T-helper 2 cell treated with Interferon-gamma antibody and Interleukin-4, amounts not matched to agents 5 μg/mL and 100 μg/mL, for 36 hours (primary cell): ENCODE data around the gene CAPZB.
A peak's percentile ranks its signal among the peaks of the same experiment; 100 is the strongest.

Source experiments
- DNase-seq: peaks from one replicate; pipeline ENCODE4 v3.0.0; 2021; ENCODE audit warnings: low spot score
- H3K27ac Mint-ChIP-seq: one replicate; pipeline ENCODE4 v1.8.0; 2021; ENCODE audit warnings: mild to moderate bottlenecking, mixed read lengths
- H3K27me3 Mint-ChIP-seq: one replicate; pipeline ENCODE4 v1.8.0; 2021; ENCODE audit warnings: low read depth, mixed read lengths
- H3K36me3 Mint-ChIP-seq: one replicate; pipeline ENCODE4 v1.8.0; 2021; ENCODE audit warnings: low read depth, mixed read lengths
- H3K4me1 Mint-ChIP-seq: one replicate; pipeline ENCODE4 v1.8.0; 2021; ENCODE audit warnings: low read depth, mixed read lengths
- H3K4me3 Mint-ChIP-seq: one replicate; pipeline ENCODE4 v1.8.0; 2022; ENCODE audit warnings: mild to moderate bottlenecking, moderate library complexity, mixed read lengths
- H3K9me3 Mint-ChIP-seq: one replicate; pipeline ENCODE4 v1.8.0; 2021; ENCODE audit warnings: mixed read lengths

CAPZB gene

DNA sequence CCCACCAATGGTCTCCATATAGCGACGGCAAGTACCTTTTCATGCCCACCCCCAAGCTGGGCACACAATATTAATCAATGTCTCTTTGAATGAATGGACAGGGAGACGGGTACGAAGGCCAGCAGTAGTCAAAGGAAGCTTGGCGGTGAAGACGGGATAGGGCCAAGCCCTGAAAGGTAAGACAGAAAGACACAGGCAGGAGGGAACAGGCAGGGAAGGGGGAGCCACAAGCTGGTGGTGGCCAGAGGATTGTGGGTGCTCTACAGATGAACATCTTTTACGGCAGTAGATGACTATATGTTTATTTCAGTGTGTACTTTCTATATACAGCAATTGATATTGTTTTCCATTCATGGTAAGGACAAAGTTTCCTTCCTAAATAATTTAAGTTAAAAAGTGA is 16.3 kb downstream of the CAPZB start:
- Mint-ChIP-seq H3K4me3 (peak overlapping the region; percentile 76), H3K27me3 (no peaks in the 10 kb centered on the region), H3K27ac (peak overlapping the region; percentile 92), H3K36me3 (peaks cover 60% of the 10 kb centered on the region), H3K9me3 (no peaks in the 10 kb centered on the region), H3K4me1 (peaks cover 79% of the 10 kb centered on the region)
- DNase-seq = no peak

DNA sequence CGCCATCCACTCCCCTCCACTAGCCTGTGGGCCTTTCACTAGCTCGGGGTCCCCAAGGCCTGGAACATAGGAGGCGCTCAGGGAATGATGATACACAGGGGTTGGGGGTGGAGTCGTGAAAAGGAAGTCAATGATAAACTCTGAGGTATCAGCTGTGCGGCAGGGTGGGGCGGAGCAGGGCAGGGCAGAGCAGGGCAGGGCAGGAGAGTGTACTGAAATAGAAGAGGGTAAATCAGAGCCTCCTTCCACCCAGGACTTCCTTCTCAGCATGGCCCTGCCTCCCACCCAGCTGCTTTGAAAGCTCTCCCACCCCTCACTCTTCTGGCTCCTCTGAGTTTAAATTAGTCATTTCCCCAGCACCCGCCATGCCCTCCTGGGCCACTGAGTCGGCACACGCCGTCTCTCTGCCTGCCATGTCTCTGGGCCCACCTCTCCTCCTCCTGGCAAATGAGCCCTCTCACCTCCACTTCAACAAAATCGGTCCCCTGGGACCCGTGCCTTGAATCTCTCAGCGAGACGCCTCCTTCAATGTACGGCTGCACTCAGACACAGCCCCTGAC is 16.9 kb downstream of the CAPZB start:
- Mint-ChIP-seq H3K36me3 (peaks cover 62% of the 10 kb centered on the region), H3K27me3 (no peaks in the 10 kb centered on the region), H3K27ac (peak overlapping the region; percentile 92), H3K9me3 (no peaks in the 10 kb centered on the region), H3K4me1 (peaks cover 83% of the 10 kb centered on the region), H3K4me3 (peak overlapping the region; percentile 76)
- peak; percentile 55 for DNase-seq

DNA sequence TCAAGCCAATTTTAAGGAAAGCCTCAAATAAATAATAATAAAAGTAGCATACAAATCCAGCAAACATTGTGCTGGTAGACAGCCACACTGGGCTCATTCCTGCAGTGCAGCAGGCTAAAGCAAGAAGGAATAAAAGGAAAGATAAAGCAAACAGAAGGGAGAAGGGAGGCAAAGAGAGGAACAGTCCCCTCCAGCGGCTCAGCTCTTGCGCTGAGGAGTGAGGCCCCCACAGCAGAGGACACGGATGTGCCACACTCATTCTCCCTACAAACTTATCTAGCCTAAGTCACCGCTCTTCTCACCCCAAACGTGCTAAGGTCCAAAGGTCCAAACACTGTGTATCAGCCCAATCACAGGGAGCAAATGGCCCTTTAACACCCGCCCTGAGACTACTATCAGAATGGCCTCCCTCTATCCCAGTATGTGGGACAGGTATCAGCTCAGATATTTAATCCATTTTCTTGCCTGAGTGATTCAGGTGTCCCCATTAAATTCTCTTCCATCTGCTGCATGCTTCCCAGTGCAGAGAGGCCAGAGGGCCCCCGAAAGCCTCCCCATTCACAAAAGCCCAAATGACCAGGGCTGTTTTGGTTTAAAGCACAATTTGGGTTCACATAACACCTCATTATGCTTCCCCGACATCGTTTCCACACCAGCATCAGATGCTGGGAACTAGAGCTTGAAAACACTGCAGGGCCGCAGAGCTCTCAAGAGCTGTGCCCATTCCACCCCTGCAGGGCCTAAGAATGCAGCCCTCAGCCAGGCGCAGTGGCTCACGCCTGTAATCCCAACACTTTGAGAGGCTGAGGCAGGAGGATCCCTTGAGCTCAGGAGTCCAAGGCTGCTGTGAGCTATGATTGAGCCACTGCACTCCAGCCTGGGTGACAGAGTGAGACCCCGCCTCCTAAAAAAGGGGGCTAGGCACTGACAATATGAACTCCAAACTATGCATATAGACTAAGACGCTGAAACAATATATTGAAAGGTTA is 17.8 kb downstream of the CAPZB start:
- Mint-ChIP-seq H3K27me3 (no peaks in the 10 kb centered on the region), H3K4me3 (peak overlapping the region; percentile 76), H3K27ac (peak overlapping the region; percentile 92), H3K9me3 (no peaks in the 10 kb centered on the region), H3K4me1 (peaks cover 87% of the 10 kb centered on the region), H3K36me3 (peaks cover 59% of the 10 kb centered on the region)
- DNase-seq = no peak

DNA sequence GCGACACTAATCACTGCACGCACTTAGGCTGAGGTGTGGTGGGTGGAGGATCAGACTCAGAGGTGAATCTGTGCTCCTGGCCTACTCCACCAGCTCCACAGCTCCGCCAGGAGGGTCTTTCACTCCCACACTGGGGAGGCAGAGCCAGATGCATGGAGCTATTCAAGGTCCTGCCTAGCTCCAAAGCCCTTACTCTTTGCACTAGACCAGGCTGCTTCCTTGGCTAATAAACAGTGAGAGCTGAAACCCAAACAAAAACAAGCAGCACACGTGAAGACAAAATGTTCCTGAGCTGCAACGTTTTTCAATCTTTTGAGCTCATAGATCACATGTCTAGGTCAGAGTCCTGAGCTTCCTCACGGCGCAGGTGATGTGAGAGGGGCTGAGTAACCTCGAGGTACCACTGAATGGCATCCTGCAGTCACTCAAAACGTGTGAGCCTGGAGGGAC is 19.2 kb downstream of the CAPZB start:
- H3K9me3 Mint-ChIP-seq = no peaks in the 10 kb centered on the region
- peak overlapping the region; percentile 67 for H3K27ac Mint-ChIP-seq
- no peaks in the 10 kb centered on the region for H3K27me3 Mint-ChIP-seq
- peaks cover 87% of the 10 kb centered on the region for H3K4me1 Mint-ChIP-seq
- H3K36me3 Mint-ChIP-seq = peaks cover 49% of the 10 kb centered on the region
- no peak for DNase-seq
- peak overlapping the region; percentile 4 for H3K4me3 Mint-ChIP-seq

DNA sequence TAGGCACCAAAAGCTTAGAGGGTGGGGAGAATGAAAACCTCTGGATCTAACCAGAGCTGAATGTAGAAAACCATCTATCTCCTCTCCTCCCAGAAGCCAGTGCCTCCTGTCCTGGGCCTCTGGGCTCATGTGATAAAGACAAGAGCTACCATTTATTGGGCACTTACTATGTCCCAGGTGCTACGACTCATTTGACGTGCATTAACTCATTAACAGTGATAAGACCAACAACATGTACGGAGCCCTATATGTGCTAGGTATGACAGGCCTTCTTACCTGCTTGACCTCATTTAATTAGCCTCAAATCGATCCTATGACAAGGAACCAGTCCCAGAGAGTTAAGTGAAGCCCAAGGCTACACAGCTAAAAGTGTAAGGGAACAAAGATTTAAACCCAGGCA is 19.7 kb downstream of the CAPZB start:
- Mint-ChIP-seq H3K4me3 (no peak overlapping the region), H3K4me1 (peaks cover 86% of the 10 kb centered on the region), H3K27ac (peak overlapping the region; percentile 76), H3K27me3 (no peaks in the 10 kb centered on the region), H3K9me3 (no peaks in the 10 kb centered on the region), H3K36me3 (peaks cover 51% of the 10 kb centered on the region)
- no peak for DNase-seq

DNA sequence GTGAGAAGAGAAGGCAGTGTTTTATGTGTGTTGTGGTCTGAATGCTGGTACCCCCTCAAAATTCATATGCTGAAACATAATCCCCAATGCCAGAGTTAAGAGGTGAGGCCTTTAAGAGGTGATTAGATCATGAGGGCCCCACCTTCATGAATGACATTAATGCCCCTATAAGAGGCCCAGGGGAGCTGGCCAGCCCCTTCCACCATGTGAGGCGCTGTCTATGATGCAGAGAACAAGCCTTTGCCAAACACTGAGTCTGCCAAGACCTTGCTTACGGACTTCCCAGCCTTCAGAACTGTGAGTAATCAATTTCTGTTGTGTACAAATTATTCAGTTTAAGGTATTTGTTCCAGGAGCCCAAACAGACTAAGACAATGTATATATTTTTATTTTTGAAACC is 20.2 kb downstream of the CAPZB start:
- Mint-ChIP-seq H3K36me3 (peaks cover 47% of the 10 kb centered on the region), H3K27me3 (no peaks in the 10 kb centered on the region), H3K4me1 (peaks cover 81% of the 10 kb centered on the region), H3K9me3 (no peaks in the 10 kb centered on the region), H3K27ac (peak overlapping the region; percentile 76), H3K4me3 (peak overlapping the region; percentile 56)
- no peak for DNase-seq

DNA sequence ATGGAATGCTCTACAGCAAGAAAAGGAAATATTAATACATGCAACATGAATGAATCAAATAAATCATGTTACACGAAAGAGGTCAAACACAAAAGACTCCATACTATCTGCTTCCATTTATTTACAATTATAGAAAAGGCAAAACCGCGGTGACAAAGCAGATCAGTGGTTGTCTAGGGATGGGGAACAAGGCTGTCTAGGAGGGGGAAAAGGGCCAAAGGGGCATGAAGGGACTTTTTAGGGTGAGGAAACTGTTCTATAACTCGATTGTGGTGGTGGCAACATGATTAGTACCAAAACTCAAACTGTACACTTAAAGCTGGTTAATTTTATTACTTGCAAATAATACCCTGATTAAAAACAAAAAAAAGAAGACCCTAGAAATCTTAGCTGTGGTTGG is 20.6 kb downstream of the CAPZB start:
- H3K36me3 Mint-ChIP-seq = peaks cover 46% of the 10 kb centered on the region
- peaks cover 82% of the 10 kb centered on the region for H3K4me1 Mint-ChIP-seq
- no peak for DNase-seq
- H3K27ac Mint-ChIP-seq = peak overlapping the region; percentile 76
- H3K9me3 Mint-ChIP-seq = no peaks in the 10 kb centered on the region
- H3K27me3 Mint-ChIP-seq = no peaks in the 10 kb centered on the region
- peak overlapping the region; percentile 56 for H3K4me3 Mint-ChIP-seq

DNA sequence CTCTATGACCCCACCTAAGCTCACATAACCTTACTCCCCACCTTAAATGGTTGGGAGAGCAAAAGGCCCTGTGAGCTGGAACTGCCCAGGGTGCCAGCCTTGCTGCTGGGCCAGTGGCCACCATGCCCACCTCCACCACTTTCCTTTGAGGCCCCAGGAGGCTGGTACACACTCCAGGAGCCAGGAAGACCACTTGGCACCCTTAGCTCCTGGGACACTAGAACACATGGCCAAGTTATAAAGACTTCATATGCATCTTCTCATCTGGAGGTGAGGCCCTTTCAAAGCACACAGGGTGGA is 21.9 kb downstream of the CAPZB start:
- no peak for DNase-seq
- Mint-ChIP-seq H3K27ac (peak overlapping the region; percentile 94), H3K27me3 (no peaks in the 10 kb centered on the region), H3K36me3 (peaks cover 50% of the 10 kb centered on the region), H3K4me1 (peaks cover 82% of the 10 kb centered on the region), H3K4me3 (peak overlapping the region; percentile 82), H3K9me3 (no peaks in the 10 kb centered on the region)

DNA sequence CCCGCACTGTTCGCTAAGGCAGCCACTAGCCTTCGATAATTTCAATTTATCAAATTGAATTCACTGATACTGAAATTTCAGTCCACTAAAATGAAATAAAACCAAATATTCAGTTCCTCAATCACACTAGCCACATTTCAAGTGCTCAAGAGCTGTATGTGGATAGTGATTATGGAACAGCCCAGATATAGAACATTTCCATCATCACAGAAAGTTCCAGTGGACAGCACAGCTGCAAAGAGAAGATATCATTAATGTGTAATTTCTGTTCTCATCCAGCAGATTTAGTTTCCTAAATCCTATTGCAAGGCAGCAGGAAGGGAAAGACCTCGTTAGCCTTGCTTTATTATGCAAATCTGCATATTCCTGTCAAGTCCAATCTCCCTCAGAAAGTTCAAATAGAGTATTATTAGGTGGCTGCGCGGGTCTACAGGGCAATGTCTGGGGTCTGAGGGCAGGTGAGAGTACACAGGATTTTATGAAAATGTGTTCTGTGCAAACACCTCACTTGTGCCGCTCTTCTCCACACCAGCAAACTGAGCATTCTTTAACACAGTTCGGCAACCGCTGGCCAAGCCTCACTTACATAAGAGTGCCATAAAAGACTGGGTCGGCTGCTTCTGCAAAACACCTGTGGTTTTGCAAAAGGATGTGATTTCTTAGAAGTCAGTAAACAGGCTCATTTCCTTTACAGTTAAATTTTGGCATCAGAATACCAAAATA is 22.4 kb downstream of the CAPZB start:
- H3K27me3 Mint-ChIP-seq = no peaks in the 10 kb centered on the region
- peaks cover 78% of the 10 kb centered on the region for H3K4me1 Mint-ChIP-seq
- no peaks in the 10 kb centered on the region for H3K9me3 Mint-ChIP-seq
- H3K36me3 Mint-ChIP-seq = peaks cover 47% of the 10 kb centered on the region
- H3K27ac Mint-ChIP-seq = peak overlapping the region; percentile 94
- DNase-seq = peak; percentile 51
- peak overlapping the region; percentile 82 for H3K4me3 Mint-ChIP-seq

DNA sequence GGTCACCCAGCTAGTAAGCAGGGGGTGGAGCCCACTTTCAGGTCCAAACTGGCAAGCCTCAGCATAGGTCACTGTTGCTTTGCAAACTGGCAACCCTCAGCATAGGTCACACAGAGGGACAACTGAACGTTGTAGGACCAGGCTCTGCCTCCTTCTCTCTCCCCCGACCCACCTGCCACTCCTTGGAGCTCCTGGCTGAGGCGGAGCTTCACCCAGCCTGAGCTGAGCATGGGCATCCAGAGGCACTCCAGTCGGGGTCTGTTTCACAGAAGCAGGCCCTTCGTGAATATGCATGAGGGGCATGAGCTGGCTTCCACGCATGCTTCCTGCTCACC is 24.2 kb downstream of the CAPZB start:
- Mint-ChIP-seq H3K27me3 (no peaks in the 10 kb centered on the region), H3K36me3 (peaks cover 46% of the 10 kb centered on the region), H3K27ac (no peak overlapping the region), H3K4me3 (no peak overlapping the region), H3K9me3 (no peaks in the 10 kb centered on the region), H3K4me1 (peaks cover 78% of the 10 kb centered on the region)
- DNase-seq = no peak

DNA sequence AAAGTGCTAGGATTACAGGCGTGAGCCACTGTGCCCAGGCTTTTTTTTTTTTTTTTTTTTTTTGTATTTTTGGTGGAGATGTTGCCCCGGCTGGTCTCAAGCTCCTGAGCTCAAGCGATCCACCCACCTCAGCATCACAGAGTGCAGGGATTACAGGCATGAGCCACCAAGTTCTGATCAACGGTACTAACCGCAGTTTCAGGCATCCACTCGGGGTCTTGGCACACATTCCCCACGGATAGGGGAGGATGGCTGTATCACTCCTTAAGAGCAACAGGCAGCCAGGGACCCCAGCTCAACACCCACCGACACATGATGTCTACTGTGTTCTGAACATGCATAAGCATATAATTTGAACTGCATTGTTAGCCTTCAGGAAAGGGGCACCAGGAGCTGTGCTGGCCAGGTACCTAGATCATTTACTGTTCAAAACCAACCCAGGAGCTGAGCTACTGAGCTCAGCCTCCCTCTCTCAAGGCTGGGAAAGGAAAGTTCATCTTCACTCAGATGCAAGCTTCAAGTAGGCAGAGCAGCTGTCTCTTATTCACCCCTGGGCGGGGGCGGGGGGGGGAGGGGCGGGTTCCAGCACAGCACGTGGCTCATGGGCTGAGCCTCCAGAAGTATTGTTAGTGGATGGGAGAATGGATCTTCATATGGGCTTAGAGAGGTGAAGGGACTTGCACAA is 24.7 kb downstream of the CAPZB start:
- no peak overlapping the region for H3K27ac Mint-ChIP-seq
- no peak for DNase-seq
- H3K4me1 Mint-ChIP-seq = peaks cover 78% of the 10 kb centered on the region
- no peaks in the 10 kb centered on the region for H3K27me3 Mint-ChIP-seq
- H3K4me3 Mint-ChIP-seq = peak overlapping the region; percentile 40
- peaks cover 46% of the 10 kb centered on the region for H3K36me3 Mint-ChIP-seq
- no peaks in the 10 kb centered on the region for H3K9me3 Mint-ChIP-seq

DNA sequence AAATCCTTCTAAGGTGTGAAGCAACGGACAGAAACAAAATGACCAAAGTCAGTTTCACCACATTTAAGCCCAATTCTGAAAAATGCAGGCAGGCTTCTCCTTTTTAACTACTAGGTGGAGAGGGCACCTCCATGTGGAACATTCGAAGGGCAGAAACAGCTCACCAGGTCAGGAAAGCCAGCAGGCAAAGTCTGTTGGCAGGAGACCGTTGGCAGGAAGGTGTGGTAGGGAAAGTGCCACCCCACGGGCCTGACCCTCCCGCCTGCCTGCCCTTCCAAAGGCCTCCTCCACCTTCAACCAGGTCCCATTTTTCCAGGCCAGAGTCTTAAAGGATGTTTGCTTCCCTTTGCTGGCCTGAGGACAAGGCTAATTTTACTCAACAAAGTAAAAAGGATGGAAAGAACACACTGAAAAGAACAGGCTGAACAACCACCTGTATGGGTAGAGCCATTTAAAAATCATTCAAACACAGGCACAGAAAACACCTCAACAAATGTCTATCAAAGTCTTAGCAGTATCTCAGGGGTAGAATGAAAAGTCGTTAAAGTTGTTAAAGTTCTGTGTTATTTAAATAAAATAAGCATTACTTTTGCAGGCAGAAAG is 26.4 kb downstream of the CAPZB start:
- peak overlapping the region; percentile 52 for H3K4me3 Mint-ChIP-seq
- H3K9me3 Mint-ChIP-seq = no peaks in the 10 kb centered on the region
- H3K36me3 Mint-ChIP-seq = peaks cover 30% of the 10 kb centered on the region
- no peak for DNase-seq
- H3K4me1 Mint-ChIP-seq = peaks cover 74% of the 10 kb centered on the region
- no peak overlapping the region for H3K27ac Mint-ChIP-seq
- H3K27me3 Mint-ChIP-seq = no peaks in the 10 kb centered on the region

DNA sequence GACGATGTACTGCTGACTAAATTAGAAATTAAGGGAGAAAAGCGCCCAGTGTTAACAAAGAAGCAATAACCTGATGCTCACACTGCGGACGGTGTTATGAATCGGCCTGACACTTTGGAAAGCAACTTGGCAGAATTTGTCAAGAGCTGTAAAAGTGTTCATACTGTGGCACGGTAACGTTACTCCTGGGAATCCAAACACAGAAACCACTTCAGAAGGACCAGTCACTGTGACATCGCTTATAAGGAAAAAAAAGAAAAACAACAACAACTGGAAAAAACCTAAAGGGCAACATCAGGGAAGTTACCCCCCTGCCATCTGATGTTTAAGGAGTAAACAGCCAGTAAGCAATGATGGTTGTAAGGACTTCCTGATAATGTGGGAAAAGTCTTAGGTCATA is 27.7 kb downstream of the CAPZB start:
- no peak for DNase-seq
- peaks cover 23% of the 10 kb centered on the region for H3K36me3 Mint-ChIP-seq
- no peak overlapping the region for H3K4me3 Mint-ChIP-seq
- no peaks in the 10 kb centered on the region for H3K9me3 Mint-ChIP-seq
- H3K27me3 Mint-ChIP-seq = no peaks in the 10 kb centered on the region
- H3K27ac Mint-ChIP-seq = no peak overlapping the region
- H3K4me1 Mint-ChIP-seq = peaks cover 62% of the 10 kb centered on the region
